HEK293 (cell line): ENCODE results near the gene GRIN3A.

ENCODE experiments used
- CTCF ChIA-PET: fragments of 350-600 bp; formaldehyde crosslinking; extraction: SDS; loops from one replicate; lab custom pipeline; 2021; ENCODE audit warnings: antibody characterized with exemption; lab: Yijun Ruan, JAX
- POLR2A ChIA-PET: fragments of 300-600 bp; formaldehyde crosslinking; extraction: SDS; loops from one replicate; lab custom pipeline; 2020; ENCODE audit warnings: antibody characterized with exemption, inconsistent platforms; lab: Yijun Ruan, JAX
- H3K27ac ChIP-seq: fragments of 200-500 bp; sonication (Bioruptor generic); 2 replicates; pipeline ENCODE4 v1.5.1; 2014; ENCODE audit warnings: low read depth, low read length, control low read depth, inconsistent platforms; ENCODE audit errors: extremely low read depth
- H3K36me3 ChIP-seq, 2 experiments: fragments of 200-500 bp in 1 of 2; sonication (Bioruptor generic) in 1 of 2; 1 replicate in 1 of 2; 2 replicates in 1 of 2; pipeline ENCODE4 v1.5.1; 2014 to 2017; ENCODE audit warnings: inconsistent platforms in 2 of 2, low read length in 2 of 2; ENCODE audit not compliant: control insufficient read depth in 2 of 2, insufficient read depth in 1 of 2
- H3K4me1 ChIP-seq: fragments of 200-500 bp; sonication (Bioruptor generic); 2 replicates; pipeline ENCODE4 v1.5.1; 2014; ENCODE audit warnings: mild to moderate bottlenecking, low read length, inconsistent platforms; ENCODE audit not compliant: control insufficient read depth, insufficient read depth
- H3K4me3 ChIP-seq: 2 replicates; pipeline ENCODE4 v1.5.1; 2011; ENCODE audit warnings: low read depth, mild to moderate bottlenecking, control low read depth, low read length, moderate library complexity
- H3K9me3 ChIP-seq: fragments of 200-500 bp; sonication (Bioruptor generic); 2 replicates; pipeline ENCODE4 v1.5.1; 2014; ENCODE audit warnings: low read depth, low read length, inconsistent platforms; ENCODE audit not compliant: control insufficient read depth, insufficient read depth
- AEBP2 ChIP-seq: fragments of 450-650 bp; formaldehyde crosslinking; IDR thresholded peaks from 2 replicates; pipeline ENCODE4 v1.5.1; 2016; ENCODE audit warnings: missing biosample characterization, missing genetic modification characterization, borderline replicate concordance
- BCL11A ChIP-seq: fragments of 450-650 bp; formaldehyde crosslinking; IDR thresholded peaks from 2 replicates; pipeline ENCODE4 v1.5.1; 2016; ENCODE audit warnings: low read depth, missing biosample characterization, missing genetic modification characterization
- BCL6B ChIP-seq: fragments of 450-650 bp; formaldehyde crosslinking; IDR thresholded peaks from 2 replicates; pipeline ENCODE4 v1.5.1; 2017; ENCODE audit warnings: missing biosample characterization, missing genetic modification characterization
- MYNN ChIP-seq: fragments of 450-650 bp; formaldehyde crosslinking; IDR thresholded peaks from 2 replicates; pipeline ENCODE4 v1.5.1; 2016; ENCODE audit warnings: missing biosample characterization, missing genetic modification characterization, borderline replicate concordance
- OVOL3 ChIP-seq: fragments of 450-650 bp; formaldehyde crosslinking; IDR thresholded peaks from 2 replicates; pipeline ENCODE4 v1.5.1; 2016; ENCODE audit warnings: missing biosample characterization, missing genetic modification characterization
- PATZ1 ChIP-seq: fragments of 450-650 bp; formaldehyde crosslinking; IDR thresholded peaks from 2 replicates; pipeline ENCODE4 v1.5.1; 2016; ENCODE audit warnings: missing biosample characterization, missing genetic modification characterization
- ZBTB11 ChIP-seq: fragments of 450-650 bp; formaldehyde crosslinking; conservative IDR thresholded peaks from 2 replicates; pipeline ENCODE4 v1.5.1; 2016; ENCODE audit warnings: low read depth, missing biosample characterization, missing genetic modification characterization
- ZNF114 ChIP-seq: fragments of 450-650 bp; formaldehyde crosslinking; IDR thresholded peaks from 2 replicates; pipeline ENCODE4 v1.5.0; 2017; ENCODE audit warnings: missing biosample characterization, missing genetic modification characterization
- ZNF140 ChIP-seq: fragments of 450-650 bp; formaldehyde crosslinking; IDR thresholded peaks from 2 replicates; pipeline ENCODE4 v1.5.1; 2016; ENCODE audit warnings: missing biosample characterization, missing genetic modification characterization
- ZNF214 ChIP-seq: fragments of 450-650 bp; formaldehyde crosslinking; IDR thresholded peaks from 2 replicates; pipeline ENCODE4 v1.5.1; 2017; ENCODE audit warnings: missing biosample characterization, mild to moderate bottlenecking, missing genetic modification characterization, borderline replicate concordance
- ZNF221 ChIP-seq: fragments of 450-650 bp; formaldehyde crosslinking; IDR thresholded peaks from 2 replicates; pipeline ENCODE4 v1.5.1; 2017; ENCODE audit warnings: missing biosample characterization, missing genetic modification characterization, borderline replicate concordance
- ZNF223 ChIP-seq: fragments of 450-650 bp; formaldehyde crosslinking; IDR thresholded peaks from 2 replicates; pipeline ENCODE4 v1.5.1; 2016; ENCODE audit warnings: missing biosample characterization, missing genetic modification characterization
- ZNF26 ChIP-seq: fragments of 450-650 bp; formaldehyde crosslinking; IDR thresholded peaks from 2 replicates; pipeline ENCODE4 v1.5.1; 2016; ENCODE audit warnings: missing biosample characterization, missing genetic modification characterization
- ZNF292 ChIP-seq: fragments of 450-650 bp; formaldehyde crosslinking; IDR thresholded peaks from 2 replicates; pipeline ENCODE4 v1.5.1; 2016; ENCODE audit warnings: low read depth, missing biosample characterization, missing genetic modification characterization, borderline replicate concordance
- ZNF521 ChIP-seq: fragments of 450-650 bp; formaldehyde crosslinking; IDR thresholded peaks from 2 replicates; pipeline ENCODE4 v1.5.1; 2017; ENCODE audit warnings: missing biosample characterization, mild to moderate bottlenecking, missing genetic modification characterization
- ZNF529 ChIP-seq: fragments of 450-650 bp; formaldehyde crosslinking; IDR thresholded peaks from 2 replicates; pipeline ENCODE4 v1.5.1; 2017; ENCODE audit warnings: missing genetic modification characterization, missing biosample characterization; ENCODE audit not compliant: insufficient replicate concordance
- ZNF629 ChIP-seq: fragments of 450-650 bp; formaldehyde crosslinking; IDR thresholded peaks from 2 replicates; pipeline ENCODE4 v1.5.1; 2017; ENCODE audit warnings: missing biosample characterization, missing genetic modification characterization
- ZNF704 ChIP-seq: fragments of 450-650 bp; formaldehyde crosslinking; IDR thresholded peaks from 2 replicates; pipeline ENCODE4 v1.5.1; 2016; ENCODE audit warnings: missing biosample characterization, missing genetic modification characterization
- ZNF830 ChIP-seq: fragments of 450-650 bp; IDR thresholded peaks from 2 replicates; pipeline ENCODE4 v1.5.0; 2018; ENCODE audit warnings: missing biosample characterization, missing genetic modification characterization, low read depth, mild to moderate bottlenecking, moderate library complexity
- TF ChIP-seq, protein P1 (sequence below): fragments of 450-650 bp; formaldehyde crosslinking; IDR thresholded peaks from 2 replicates; pipeline ENCODE4 v1.5.1; 2016; ENCODE audit warnings: missing biosample characterization, missing genetic modification characterization
- TF ChIP-seq, protein P2 (sequence below): fragments of 450-650 bp; formaldehyde crosslinking; IDR thresholded peaks from 2 replicates; pipeline ENCODE4 v1.5.1; 2016; ENCODE audit warnings: missing biosample characterization, missing genetic modification characterization

GRIN3A gene

GRCh38 chr9:101691657-101692056 is 46.8 kb downstream of the GRIN3A start:
- TF ChIP-seq ZNF221 (tag by site-specific recombination) (no peak), ZNF26 (tag by site-specific recombination) (no peak), ZNF292 (no peak), PATZ1 (tag by site-specific recombination) (no peak), OVOL3 (tag by site-specific recombination) (no peak), ZNF830 (tag by site-specific recombination) (no peak), ZNF521 (no peak), ZNF140 (tag by site-specific recombination) (no peak)
- TF ChIP-seq, protein P1, sequence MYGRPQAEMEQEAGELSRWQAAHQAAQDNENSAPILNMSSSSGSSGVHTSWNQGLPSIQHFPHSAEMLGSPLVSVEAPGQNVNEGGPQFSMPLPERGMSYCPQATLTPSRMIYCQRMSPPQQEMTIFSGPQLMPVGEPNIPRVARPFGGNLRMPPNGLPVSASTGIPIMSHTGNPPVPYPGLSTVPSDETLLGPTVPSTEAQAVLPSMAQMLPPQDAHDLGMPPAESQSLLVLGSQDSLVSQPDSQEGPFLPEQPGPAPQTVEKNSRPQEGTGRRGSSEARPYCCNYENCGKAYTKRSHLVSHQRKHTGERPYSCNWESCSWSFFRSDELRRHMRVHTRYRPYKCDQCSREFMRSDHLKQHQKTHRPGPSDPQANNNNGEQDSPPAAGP (tag by site-specific recombination) = no peak
- TF ChIP-seq, protein P2, sequence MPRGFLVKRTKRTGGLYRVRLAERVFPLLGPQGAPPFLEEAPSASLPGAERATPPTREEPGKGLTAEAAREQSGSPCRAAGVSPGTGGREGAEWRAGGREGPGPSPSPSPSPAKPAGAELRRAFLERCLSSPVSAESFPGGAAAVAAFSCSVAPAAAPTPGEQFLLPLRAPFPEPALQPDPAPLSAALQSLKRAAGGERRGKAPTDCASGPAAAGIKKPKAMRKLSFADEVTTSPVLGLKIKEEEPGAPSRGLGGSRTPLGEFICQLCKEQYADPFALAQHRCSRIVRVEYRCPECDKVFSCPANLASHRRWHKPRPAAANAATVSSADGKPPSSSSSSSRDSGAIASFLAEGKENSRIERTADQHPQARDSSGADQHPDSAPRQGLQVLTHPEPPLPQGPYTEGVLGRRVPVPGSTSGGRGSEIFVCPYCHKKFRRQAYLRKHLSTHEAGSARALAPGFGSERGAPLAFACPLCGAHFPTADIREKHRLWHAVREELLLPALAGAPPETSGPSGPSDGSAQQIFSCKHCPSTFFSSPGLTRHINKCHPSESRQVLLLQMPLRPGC = no peak
- Histone ChIP-seq H3K27ac (no peak overlapping the region), H3K36me3 (no peaks in the 10 kb centered on the region), H3K4me1 (no peaks in the 10 kb centered on the region), H3K4me3 (no peak overlapping the region), H3K9me3 (no peaks in the 10 kb centered on the region)
- ChIA-PET POLR2A (no interaction called here), CTCF (no interaction called here)

GRCh38 chr9:101689039-101689438 is 49.4 kb downstream of the GRIN3A start:
- Histone ChIP-seq H3K36me3 (no peaks in the 10 kb centered on the region), H3K4me1 (no peaks in the 10 kb centered on the region), H3K4me3 (no peak overlapping the region), H3K9me3 (no peaks in the 10 kb centered on the region), H3K27ac (no peak overlapping the region)
- CTCF ChIA-PET = interaction anchor here (0.6 kb wide), 2 partner anchors 13 to 193 kb away, joined by 4 to 5 read pairs; no protein-coding TSS in a partner anchor
- POLR2A ChIA-PET = no interaction called here
- TF ChIP-seq MYNN = no peak
- TF ChIP-seq ZNF223 (tag by site-specific recombination) = no peak
- no peak for TF ChIP-seq ZBTB11 (tag by site-specific recombination)
- TF ChIP-seq BCL6B (tag by site-specific recombination) = no peak
- no peak for TF ChIP-seq BCL11A (tag by site-specific recombination)
- no peak for TF ChIP-seq ZNF214
- TF ChIP-seq ZNF704 (tag by site-specific recombination) = no peak
- no peak for TF ChIP-seq ZNF114 (tag by site-specific recombination)
- no peak for TF ChIP-seq AEBP2
- TF ChIP-seq ZNF529 (tag by site-specific recombination) = no peak
- no peak for TF ChIP-seq ZNF629 (tag by site-specific recombination)
